ENCODE data around the gene PDE4D.
A peak's percentile ranks its signal among the peaks of the same experiment; 100 is the strongest.

Gene PDE4D

GRCh38 chr5:59744531-59744992, 149.0 kb downstream of the PDE4D start:
- no peak for DNase-seq

DNA sequence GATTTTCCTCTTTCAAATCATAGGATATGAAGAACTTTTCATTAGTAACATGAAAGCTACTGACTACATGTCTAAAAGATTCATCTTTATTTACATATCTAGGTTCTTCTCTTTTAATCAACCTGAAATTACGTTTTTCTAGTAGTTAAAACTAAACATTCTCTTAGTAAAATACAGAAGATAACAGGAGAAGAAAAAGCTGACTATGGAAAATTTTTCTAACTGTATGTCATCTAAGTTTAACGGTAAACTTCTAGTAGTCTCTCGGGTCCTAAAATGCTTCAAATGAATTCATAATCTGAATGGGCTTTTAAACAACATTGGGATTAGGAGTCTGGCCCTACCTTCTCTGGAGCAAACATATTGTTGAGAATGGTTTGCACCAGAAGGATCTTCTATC, 151.9 kb downstream of the PDE4D start:
- DNase-seq, result no peak

DNA sequence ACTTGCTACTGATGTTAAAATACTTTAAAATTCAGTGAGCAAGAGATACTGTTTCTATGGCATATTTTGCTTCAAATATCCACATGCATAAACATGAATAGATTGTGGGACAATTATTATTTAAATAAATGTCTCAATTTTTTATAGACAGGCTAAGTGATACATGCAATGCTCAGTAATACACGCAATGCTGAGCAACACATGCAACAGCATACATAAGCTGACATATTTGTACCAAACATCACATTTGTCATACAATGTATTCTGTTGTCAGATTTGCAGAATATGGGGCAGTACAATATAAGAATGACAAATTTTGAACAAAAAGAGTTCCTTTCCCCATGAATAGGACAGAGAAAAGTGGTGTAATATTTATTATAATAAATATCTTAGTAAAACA, 155.5 kb downstream of the PDE4D start:
- no peak for DNase-seq

DNA sequence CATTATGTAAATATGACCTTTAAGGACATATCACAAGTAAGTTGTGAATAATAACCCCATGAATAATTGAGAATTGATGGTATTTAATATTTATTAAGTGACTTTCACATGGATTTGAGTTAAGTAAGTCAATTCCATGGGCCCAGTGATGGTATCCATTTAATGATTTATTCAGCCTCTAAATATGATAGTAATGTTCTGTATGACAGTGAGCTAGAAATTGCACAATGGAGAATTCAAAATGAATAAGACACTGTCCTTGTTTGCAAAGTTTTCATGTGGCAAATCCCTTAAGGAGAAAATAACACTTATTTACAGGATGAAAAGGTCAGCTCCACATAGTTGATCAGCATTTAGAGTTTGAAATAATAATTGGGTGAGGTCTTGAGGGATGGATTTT, 160.7 kb downstream of the PDE4D start:
- DNase-seq, result no peak

DNA sequence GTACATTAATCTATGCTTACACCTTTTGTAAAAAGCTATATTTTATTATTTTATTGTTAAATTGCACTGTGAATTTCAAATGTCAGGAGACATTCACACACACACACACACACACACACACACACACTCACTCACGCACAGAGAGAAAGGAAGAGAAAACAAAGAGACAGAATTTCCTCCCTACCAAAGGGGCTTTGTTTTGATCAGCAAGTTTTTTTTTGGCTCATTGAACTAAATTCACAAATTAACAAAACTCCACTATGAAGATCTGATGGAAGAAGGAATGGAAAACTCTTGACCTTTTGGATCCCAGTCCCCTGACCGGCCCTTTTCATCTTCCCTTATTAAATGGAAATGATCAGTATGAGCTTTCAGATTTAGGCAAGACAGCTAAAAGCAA, 161.2 kb downstream of the PDE4D start:
- DNase-seq, result no peak

- DNase-seq, result no peak
Measured at GRCh38 chr5:59731809-59732208, 161.7 kb downstream of the PDE4D start.

DNA sequence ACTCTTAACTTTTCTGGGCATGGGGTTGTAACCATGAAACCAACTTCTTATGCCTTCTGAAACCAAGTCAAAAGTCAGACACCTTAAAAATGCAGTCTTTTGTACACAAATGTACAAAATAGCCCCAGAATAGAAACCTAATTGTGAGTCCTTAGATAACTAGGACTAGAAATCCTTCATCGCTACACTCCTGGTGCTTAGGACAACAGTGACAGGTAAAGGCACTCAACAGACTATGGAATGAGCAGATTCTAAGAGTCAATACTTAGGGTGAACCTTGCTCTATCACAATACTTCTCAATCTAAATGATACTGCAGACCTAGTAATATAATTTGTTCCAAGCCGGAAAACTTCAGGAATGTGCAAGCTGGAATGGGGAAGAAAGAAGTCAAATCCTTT, 163.7 kb downstream of the PDE4D start:
- no peak for DNase-seq

- no peak for DNase-seq
Measured at GRCh38 chr5:59729357-59729756, 164.2 kb downstream of the PDE4D start.

- DNase-seq, result no peak
Measured at GRCh38 chr5:59728356-59728755, 165.2 kb downstream of the PDE4D start.

- no peak for DNase-seq
Measured at GRCh38 chr5:59727186-59727585, 166.3 kb downstream of the PDE4D start.

GRCh38 chr5:59725392-59725767, 168.1 kb downstream of the PDE4D start:
- no peak for DNase-seq

DNA sequence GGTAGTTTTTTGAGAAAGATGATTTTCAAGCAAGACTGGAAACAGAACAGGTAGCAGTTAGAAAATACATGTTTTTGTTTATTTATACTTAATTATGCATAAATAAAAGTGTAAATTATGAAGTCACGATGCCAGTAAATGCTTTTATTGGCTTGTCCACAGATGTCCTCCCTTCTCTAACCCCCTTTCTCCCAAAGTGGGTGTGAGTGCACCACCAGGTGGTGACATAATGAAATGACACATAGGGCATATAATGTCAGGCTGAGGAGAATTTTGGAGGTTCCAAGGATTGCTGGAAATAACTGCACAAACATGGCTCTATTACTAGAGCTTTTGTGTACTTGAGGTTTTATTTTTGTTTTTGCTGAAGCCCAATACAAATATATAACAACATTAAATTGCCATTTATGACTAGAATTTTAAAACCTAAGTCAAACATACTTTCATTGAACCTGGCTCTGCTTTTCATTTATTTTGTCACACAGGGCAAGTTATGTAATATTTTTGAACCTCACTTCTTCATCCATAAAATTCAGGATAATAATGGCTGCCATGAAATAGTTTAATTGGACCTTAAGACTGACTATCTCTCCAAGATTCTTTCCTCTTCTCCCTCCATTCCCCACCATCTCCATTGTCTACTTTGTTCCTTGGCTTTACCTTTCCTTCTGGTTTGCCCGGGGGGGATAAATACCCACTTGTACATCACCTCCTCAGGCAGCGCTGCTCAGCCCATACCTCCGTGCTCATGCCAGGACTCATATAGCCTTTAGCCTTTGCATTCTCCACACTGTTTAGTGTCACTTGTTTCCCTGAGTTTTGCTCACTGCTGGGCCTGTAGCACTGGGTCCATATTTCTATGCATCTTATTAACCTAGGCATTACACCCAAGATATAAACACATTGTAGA, 168.8 kb downstream of the PDE4D start:
- DNase-seq, result no peak

GRCh38 chr5:59722874-59723273, 170.7 kb downstream of the PDE4D start:
- no peak for DNase-seq

GRCh38 chr5:59721741-59722140, 171.8 kb downstream of the PDE4D start:
- no peak for DNase-seq

GRCh38 chr5:59720063-59720462, 173.5 kb downstream of the PDE4D start:
- no peak for DNase-seq

- DNase-seq, result no peak
Measured at GRCh38 chr5:59716966-59717500, 176.5 kb downstream of the PDE4D start.

DNA sequence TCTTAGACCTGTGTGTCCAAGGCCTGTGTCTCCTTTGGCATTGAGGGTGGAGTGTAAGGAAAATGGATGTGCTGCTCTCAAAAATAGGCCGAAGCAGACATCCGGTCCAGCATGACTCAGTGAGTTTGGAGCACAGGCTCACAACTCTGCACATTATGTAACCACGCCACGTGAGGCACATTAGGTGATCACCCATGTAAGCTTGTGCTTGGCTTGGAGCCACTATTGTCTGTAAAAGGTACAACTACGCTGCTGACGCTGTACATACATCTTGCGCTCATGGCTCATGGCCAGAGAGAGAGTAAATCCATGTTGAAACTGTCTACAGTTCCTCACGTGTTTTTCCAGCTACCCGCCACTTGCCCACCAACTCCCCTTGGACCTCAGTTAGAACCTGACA, 177.5 kb downstream of the PDE4D start:
- DNase-seq, result no peak

GRCh38 chr5:59715228-59715627, 178.3 kb downstream of the PDE4D start:
- DNase-seq, result no peak

DNA sequence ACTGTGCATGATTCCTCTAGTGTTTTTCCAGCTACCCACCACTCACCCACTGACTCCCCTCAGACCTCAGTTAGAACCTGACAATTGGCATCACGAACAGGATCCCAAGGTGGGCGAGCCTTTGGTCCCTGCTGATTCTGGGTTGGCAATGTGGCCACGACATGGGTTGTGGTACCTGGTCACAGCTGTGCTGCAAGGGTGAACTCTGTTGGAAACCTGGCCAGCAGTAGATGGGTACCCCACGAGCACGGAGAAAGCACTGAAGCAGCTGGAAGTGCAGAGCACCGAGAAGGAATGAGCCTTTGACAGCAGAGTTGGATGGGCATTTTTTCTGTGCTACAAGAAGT, 180.1 kb downstream of the PDE4D start:
- DNase-seq, result no peak

DNA sequence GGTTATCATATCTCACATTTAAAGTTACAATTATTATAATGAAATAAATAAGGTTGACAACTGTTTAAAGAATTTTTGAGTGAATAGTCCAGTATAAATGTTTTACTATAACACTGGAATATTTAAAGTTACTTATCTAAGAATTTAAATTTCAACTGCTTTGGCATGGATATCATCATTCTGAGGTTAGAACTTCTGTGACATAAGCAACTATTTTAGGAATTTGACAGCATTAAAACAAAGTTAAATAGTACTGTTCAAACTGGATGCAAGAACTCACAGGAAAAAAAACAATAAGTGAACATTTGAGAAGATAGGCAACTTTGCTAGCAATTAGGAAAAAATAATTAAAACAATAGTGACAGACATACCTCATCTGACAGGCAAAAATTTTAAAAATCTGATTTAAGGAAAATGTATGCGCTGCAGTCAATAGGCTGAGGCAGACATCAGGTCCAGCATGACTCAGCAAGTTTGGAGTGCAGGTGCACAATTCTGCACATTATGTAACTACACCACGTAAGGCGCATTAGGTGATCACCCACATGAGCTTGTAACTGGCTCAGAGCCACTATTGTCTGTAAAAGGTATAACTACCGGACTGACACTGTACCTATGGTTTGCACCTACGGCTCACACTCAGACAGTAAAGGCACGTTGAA, 180.6 kb downstream of the PDE4D start:
- no peak for DNase-seq

DNA sequence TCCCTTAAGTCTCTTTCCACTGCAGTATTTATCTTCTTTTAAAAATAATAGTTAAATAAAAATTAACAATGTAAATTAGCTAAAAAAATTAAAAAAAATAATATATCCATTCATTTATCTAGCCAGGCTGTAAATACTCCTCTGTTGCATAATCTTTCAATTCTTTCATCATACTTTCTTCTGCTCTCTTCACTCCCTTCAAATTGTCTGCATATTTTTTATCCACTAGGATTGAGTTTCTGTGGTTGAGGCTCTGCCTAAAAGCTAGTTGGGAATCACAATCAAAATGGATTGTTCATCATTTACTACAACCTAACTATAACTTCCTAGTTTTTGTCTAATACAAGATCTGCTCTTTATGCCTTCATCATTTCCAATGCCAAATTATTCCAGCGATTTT, 182.2 kb downstream of the PDE4D start:
- no peak for DNase-seq

GRCh38 chr5:59709846-59710245, 183.7 kb downstream of the PDE4D start:
- peak in 1 of 51 donors; percentile 2 for DNase-seq

DNA sequence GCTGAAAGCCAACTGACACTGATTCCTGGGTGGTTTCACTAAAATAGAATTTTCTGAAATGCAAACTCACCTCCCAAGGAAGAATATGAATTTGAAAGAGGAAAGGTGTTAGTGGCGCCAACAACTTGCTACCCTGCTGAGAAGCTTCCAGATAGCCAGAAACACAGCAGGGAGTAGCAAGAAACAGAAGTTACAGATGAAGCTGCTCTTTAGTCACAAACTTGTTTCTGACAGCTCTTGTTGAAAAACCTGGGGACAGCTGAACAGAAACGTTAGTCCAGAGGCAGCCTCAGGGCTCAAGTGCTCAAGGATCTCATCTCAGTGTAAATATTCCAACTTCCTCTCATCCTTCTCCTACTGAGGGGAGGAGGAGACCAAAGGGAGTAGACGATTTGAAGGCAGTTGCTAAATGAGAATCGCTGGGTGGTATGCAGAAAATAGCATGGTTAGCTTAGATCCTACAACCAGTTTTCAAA, 184.1 kb downstream of the PDE4D start:
- DNase-seq, result no peak

Data from hypothalamus (tissue), 51 donors.